Neural cell (in vitro differentiated cells): ENCODE data around the gene PHF23. TPM values are rescaled to one million over a fixed set of nuclear protein-coding genes. Genes with fewer than 3 reads are reported as not detected.

Experiments
- H2AFZ ChIP-seq: fragments of 200-600, 300-800 bp; sonication (generic), shearing (Covaris generic); 2 replicates; pipeline ENCODE4 v1.6.0; 2014; ENCODE audit warnings: low read depth, mild to moderate bottlenecking, antibody characterized with exemption, low read length, moderate library complexity
- H3F3A ChIP-seq: fragments of 200-600 bp; shearing (Covaris generic); 2 replicates; pipeline ENCODE4 v1.6.1; 2016; ENCODE audit warnings: mild to moderate bottlenecking, moderate library complexity, mixed read lengths, antibody characterized with exemption, low read length; ENCODE audit not compliant: insufficient read depth, poor library complexity, severe bottlenecking
- H3K27ac ChIP-seq: fragments of 200-600, 300-800 bp; sonication (generic), shearing (Covaris generic); 2 replicates; pipeline ENCODE4 v1.5.1; 2014; ENCODE audit warnings: mild to moderate bottlenecking, low read length, moderate library complexity
- H3K27me3 ChIP-seq: fragments of 300-800, 200-600 bp; sonication (generic), shearing (Covaris generic); 2 replicates; pipeline ENCODE4 v1.6.0; 2014; ENCODE audit warnings: mild to moderate bottlenecking, low read depth, low read length, moderate library complexity; ENCODE audit not compliant: insufficient read depth
- H3K36me3 ChIP-seq: fragments of 300-800, 200-600 bp; sonication (generic), shearing (Covaris generic); 2 replicates; pipeline ENCODE4 v1.5.1; 2014; ENCODE audit warnings: mild to moderate bottlenecking, antibody characterized with exemption, low read length, moderate library complexity; ENCODE audit not compliant: insufficient read depth
- H3K4me2 ChIP-seq: fragments of 300-800, 200-600 bp; sonication (generic), shearing (Covaris generic); 2 replicates; pipeline ENCODE4 v1.6.0; 2014; ENCODE audit warnings: mild to moderate bottlenecking, low read length
- H3K4me3 ChIP-seq: fragments of 300-800, 200-600 bp; sonication (generic), shearing (Covaris generic); 2 replicates; pipeline ENCODE4 v1.5.1; 2014; ENCODE audit warnings: mild to moderate bottlenecking, low read length, moderate library complexity
- H3K79me2 ChIP-seq: fragments of 200-600 bp; shearing (Covaris generic); replicated peaks from 2 replicates; pipeline ENCODE4 v1.6.0; 2014; ENCODE audit warnings: mild to moderate bottlenecking, low read length, moderate library complexity; ENCODE audit not compliant: insufficient read depth
- H3K9ac ChIP-seq: fragments of 300-800, 200-600 bp; sonication (generic), shearing (Covaris generic); 2 replicates; pipeline ENCODE4 v1.6.1; 2016; ENCODE audit warnings: mild to moderate bottlenecking, low read length, mixed read lengths
- H3K9me2 ChIP-seq: fragments of 200-600 bp; shearing (Covaris generic); 2 replicates; pipeline ENCODE4 v1.6.1; 2016; ENCODE audit warnings: mild to moderate bottlenecking, low read length, mixed read lengths; ENCODE audit not compliant: insufficient read depth
- H3K9me3 ChIP-seq: fragments of 200-600, 300-800 bp; sonication (generic), shearing (Covaris generic); 2 replicates; pipeline ENCODE4 v1.6.1; 2016; ENCODE audit warnings: mild to moderate bottlenecking, mixed run types, low read length, moderate library complexity, mixed read lengths
- H4K20me1 ChIP-seq: fragments of 200-600 bp; shearing (Covaris generic); 2 replicates; pipeline ENCODE4 v1.6.1; 2016; ENCODE audit warnings: mild to moderate bottlenecking, mixed run types; ENCODE audit not compliant: insufficient read depth
- EP300 ChIP-seq: fragments of 450-650 bp; conservative IDR thresholded peaks from 2 replicates; pipeline ENCODE4 v1.6.1; 2014; ENCODE audit warnings: antibody characterized with exemption, mild to moderate bottlenecking, moderate library complexity; ENCODE audit not compliant: poor library complexity, severe bottlenecking
- EZH2 ChIP-seq: fragments of 200-600, 300-800 bp; shearing (Covaris generic), sonication (generic); IDR thresholded peaks from 2 replicates; pipeline ENCODE4 v1.6.1; 2014; ENCODE audit warnings: antibody characterized with exemption, low read length, borderline replicate concordance, mild to moderate bottlenecking; ENCODE audit not compliant: insufficient read depth, poor library complexity, severe bottlenecking
- MXI1 ChIP-seq: fragments of 450-650 bp; conservative IDR thresholded peaks from 2 replicates; pipeline ENCODE4 v1.6.1; 2014; ENCODE audit warnings: antibody characterized with exemption, mild to moderate bottlenecking; ENCODE audit not compliant: poor library complexity, severe bottlenecking
- POLR2AphosphoS5 ChIP-seq: IDR thresholded peaks from 2 replicates; pipeline ENCODE4 v1.6.1; 2012
- RAD21 ChIP-seq: fragments of 450-650 bp; conservative IDR thresholded peaks from 2 replicates; pipeline ENCODE4 v1.6.1; 2014; ENCODE audit warnings: antibody characterized with exemption, mild to moderate bottlenecking, moderate library complexity
- SMC3 ChIP-seq: fragments of 450-650 bp; conservative IDR thresholded peaks from 2 replicates; pipeline ENCODE4 v1.6.1; 2014; ENCODE audit warnings: antibody characterized with exemption, mild to moderate bottlenecking, moderate library complexity; ENCODE audit not compliant: poor library complexity
- TAF1 ChIP-seq: IDR thresholded peaks from 2 replicates; pipeline ENCODE4 v1.6.1; 2012; ENCODE audit warnings: low read depth
- polyA plus RNA-seq: library from polyadenylated mRNA; depleted of rRNA; stranded (reverse); fragments of >200 nt; gene quantifications from 2 replicates; pipeline ENCODE4 v1.2.3, GENCODE V29; 2014
- TF ChIP-seq, protein P1 (sequence below): IDR thresholded peaks from 2 replicates; pipeline ENCODE4 v1.6.1; 2012; ENCODE audit warnings: borderline replicate concordance
- TF ChIP-seq, protein P2 (sequence below): fragments of 450-650 bp; IDR thresholded peaks from 2 replicates; pipeline ENCODE4 v1.5.1; 2014; ENCODE audit warnings: antibody characterized with exemption, mild to moderate bottlenecking, moderate library complexity; ENCODE audit not compliant: poor library complexity, severe bottlenecking

The PHF23 gene
- polyA plus RNA-seq, 1 donor from 2014 or later: 55.7 TPM

DNA sequence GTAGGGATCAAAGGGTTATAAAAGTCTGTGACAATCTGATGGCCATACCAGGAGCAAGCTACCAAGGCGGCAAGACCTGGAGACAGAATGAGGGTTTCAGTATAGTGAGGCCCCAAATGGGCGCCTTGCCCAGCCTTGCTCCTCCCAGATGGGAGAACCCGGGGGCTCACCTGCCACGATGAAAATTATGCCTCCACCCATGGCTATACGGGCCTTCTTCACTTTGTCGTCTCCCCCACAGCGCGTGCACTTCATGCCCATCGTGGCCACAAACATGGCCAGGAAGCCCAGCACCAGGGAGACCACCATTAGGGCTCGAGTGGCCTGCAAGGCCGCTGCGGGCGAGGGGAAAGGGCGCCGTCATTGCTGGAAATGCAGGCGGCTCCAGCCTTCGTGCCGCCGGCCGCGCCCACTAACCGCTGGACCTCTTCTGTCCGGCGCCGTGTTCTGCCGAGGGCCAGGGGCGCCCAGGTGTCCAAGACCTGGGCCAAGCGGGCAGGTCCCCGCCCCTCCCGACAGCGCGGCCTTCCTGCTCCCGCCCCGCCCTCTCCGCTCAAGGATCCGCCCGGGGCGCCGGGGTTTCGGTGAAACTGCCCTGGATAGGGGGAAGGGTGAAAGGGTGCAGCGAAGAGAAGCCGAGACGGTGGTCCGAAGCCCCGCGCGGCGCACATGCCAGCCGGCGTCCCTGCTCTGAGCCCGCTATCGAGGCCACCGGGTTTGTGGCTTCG, 21.6 kb upstream of the PHF23 start:
- Histone ChIP-seq H2AFZ (no peak overlapping the region), H3K36me3 (peaks cover 4% of the 10 kb centered on the region), H3F3A (no peaks in the 10 kb centered on the region), H3K9me3 (no peaks in the 10 kb centered on the region), H3K4me2 (no peak overlapping the region), H3K27ac (no peak overlapping the region), H3K9ac (no peak overlapping the region), H4K20me1 (no peaks in the 10 kb centered on the region), H3K9me2 (no peaks in the 10 kb centered on the region), H3K79me2 (no peaks in the 10 kb centered on the region), H3K4me3 (peak overlapping the region; percentile 50), H3K27me3 (peaks cover 56% of the 10 kb centered on the region)
- TF ChIP-seq SMC3: no peak
- TF ChIP-seq, protein P1, sequence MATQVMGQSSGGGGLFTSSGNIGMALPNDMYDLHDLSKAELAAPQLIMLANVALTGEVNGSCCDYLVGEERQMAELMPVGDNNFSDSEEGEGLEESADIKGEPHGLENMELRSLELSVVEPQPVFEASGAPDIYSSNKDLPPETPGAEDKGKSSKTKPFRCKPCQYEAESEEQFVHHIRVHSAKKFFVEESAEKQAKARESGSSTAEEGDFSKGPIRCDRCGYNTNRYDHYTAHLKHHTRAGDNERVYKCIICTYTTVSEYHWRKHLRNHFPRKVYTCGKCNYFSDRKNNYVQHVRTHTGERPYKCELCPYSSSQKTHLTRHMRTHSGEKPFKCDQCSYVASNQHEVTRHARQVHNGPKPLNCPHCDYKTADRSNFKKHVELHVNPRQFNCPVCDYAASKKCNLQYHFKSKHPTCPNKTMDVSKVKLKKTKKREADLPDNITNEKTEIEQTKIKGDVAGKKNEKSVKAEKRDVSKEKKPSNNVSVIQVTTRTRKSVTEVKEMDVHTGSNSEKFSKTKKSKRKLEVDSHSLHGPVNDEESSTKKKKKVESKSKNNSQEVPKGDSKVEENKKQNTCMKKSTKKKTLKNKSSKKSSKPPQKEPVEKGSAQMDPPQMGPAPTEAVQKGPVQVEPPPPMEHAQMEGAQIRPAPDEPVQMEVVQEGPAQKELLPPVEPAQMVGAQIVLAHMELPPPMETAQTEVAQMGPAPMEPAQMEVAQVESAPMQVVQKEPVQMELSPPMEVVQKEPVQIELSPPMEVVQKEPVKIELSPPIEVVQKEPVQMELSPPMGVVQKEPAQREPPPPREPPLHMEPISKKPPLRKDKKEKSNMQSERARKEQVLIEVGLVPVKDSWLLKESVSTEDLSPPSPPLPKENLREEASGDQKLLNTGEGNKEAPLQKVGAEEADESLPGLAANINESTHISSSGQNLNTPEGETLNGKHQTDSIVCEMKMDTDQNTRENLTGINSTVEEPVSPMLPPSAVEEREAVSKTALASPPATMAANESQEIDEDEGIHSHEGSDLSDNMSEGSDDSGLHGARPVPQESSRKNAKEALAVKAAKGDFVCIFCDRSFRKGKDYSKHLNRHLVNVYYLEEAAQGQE: no peak
- no peak for TF ChIP-seq TAF1
- TF ChIP-seq EP300: no peak
- TF ChIP-seq POLR2AphosphoS5: peak; percentile 2

DNA sequence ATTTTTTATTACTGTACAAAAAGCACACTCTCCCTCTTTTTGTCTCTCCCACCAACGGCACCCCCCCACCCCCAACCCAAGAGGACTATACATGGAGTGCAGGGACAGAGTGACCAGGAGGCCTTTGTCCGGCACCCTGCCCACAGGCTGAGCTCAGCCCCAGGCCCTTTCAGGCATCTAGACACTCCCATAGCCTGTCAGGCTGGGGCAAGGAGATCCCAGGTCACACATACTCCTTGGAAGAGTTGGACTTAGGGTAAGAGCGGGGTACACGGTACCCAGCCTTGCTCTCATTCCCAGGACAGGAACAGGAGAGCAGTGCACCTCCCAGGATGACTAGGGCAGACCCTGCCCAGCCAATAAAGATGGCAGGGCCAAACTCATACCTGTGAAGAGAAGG, 20.9 kb upstream of the PHF23 start:
- Histone ChIP-seq H3K4me3 (no peak overlapping the region), H3K9me3 (no peaks in the 10 kb centered on the region), H3K27ac (no peak overlapping the region), H3K79me2 (no peaks in the 10 kb centered on the region), H3K9ac (no peak overlapping the region), H3K4me2 (no peak overlapping the region), H3F3A (no peaks in the 10 kb centered on the region), H2AFZ (no peak overlapping the region), H3K9me2 (no peaks in the 10 kb centered on the region), H3K36me3 (peaks cover 4% of the 10 kb centered on the region), H3K27me3 (peaks cover 56% of the 10 kb centered on the region), H4K20me1 (no peaks in the 10 kb centered on the region)
- no peak for TF ChIP-seq MXI1
- no peak for TF ChIP-seq SMC3
- no peak for TF ChIP-seq POLR2AphosphoS5
- TF ChIP-seq EZH2: no peak
- TF ChIP-seq, protein P1: no peak
- TF ChIP-seq, protein P2, sequence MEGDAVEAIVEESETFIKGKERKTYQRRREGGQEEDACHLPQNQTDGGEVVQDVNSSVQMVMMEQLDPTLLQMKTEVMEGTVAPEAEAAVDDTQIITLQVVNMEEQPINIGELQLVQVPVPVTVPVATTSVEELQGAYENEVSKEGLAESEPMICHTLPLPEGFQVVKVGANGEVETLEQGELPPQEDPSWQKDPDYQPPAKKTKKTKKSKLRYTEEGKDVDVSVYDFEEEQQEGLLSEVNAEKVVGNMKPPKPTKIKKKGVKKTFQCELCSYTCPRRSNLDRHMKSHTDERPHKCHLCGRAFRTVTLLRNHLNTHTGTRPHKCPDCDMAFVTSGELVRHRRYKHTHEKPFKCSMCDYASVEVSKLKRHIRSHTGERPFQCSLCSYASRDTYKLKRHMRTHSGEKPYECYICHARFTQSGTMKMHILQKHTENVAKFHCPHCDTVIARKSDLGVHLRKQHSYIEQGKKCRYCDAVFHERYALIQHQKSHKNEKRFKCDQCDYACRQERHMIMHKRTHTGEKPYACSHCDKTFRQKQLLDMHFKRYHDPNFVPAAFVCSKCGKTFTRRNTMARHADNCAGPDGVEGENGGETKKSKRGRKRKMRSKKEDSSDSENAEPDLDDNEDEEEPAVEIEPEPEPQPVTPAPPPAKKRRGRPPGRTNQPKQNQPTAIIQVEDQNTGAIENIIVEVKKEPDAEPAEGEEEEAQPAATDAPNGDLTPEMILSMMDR: no peak
- TF ChIP-seq RAD21: no peak
- no peak for TF ChIP-seq EP300
- no peak for TF ChIP-seq TAF1
